GM19452 (cell line): ENCODE data around the gene EBI3.
"Not testable (repeated sequence)": the region's sequence is repeated elsewhere in the genome, so short reads cannot be mapped to it uniquely, and the experiment has no call there.

Experiments used
- ATAC-seq: cut with Tn5 transposase; IDR thresholded peaks from one replicate; pipeline ENCODE4 v1.9.1; 2021; ENCODE audit not compliant: unreplicated experiment

Gene EBI3

GRCh38 chr19:4274321-4274686 is 45.0 kb downstream of the EBI3 start:
- not testable (repeated sequence) for ATAC-seq

DNA sequence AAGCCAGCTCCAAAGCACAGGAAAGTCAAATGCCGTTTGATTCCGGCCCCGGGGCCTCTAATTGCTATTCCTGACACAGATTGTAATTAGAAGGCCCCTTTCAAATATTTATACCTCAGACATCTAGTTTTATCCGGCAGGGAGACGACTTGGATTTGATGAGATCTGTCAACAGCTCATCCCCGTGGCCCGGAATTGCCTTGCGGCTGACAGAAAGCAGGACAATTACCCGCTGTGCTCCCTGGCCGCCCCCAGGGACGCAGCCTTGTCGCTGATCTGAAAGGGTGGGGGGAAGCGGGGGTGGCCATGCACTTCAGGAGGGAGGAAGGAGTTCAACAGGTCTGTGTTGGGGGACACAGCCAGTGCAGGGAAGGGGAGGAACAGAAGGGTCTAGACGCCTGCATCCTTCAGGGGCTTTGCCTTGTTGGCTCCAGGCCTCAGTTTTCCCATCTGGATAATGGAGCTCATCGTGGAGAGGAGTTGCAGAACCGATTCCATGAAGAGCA is 47.9 kb downstream of the EBI3 start:
- ATAC-seq: no peak

GRCh38 chr19:4278010-4278409 is 48.7 kb downstream of the EBI3 start:
- ATAC-seq: no peak

- no peak for ATAC-seq
These were observed 49.3 kb downstream of the EBI3 start, which contains the start of gene SHD for GRCh38 chr19:4278419-4279266. Gene SHD (plus strand): TSS chr19:4279266. CDS start chr19:4280064, 798 bp downstream.

- ATAC-seq: no peak
These were observed 49.9 kb downstream of the EBI3 start for GRCh38 chr19:4279267-4279529.

GRCh38 chr19:4279530-4280422 is 50.5 kb downstream of the EBI3 start:
- ATAC-seq: no peak

GRCh38 chr19:4284176-4284958 is 55.0 kb downstream of the EBI3 start:
- no peak for ATAC-seq

GRCh38 chr19:4284974-4285373 is 55.7 kb downstream of the EBI3 start:
- ATAC-seq: no peak

- ATAC-seq: not testable (repeated sequence)
These were observed 56.8 kb downstream of the EBI3 start for GRCh38 chr19:4286141-4286540.
